Measurements from ENCODE around the gene MTMR12.
"Not testable (repeated sequence)": the region's sequence is repeated elsewhere in the genome, so short reads cannot be mapped to it uniquely, and the experiment has no call there.

Gene MTMR12

GRCh38 chr5:32298059-32298415 lies 14.7 kb downstream of the MTMR12 start:
- in situ Hi-C loops (cut with MboI; ENCODE audit: low sequenced_read_pairs): no loop called here

DNA sequence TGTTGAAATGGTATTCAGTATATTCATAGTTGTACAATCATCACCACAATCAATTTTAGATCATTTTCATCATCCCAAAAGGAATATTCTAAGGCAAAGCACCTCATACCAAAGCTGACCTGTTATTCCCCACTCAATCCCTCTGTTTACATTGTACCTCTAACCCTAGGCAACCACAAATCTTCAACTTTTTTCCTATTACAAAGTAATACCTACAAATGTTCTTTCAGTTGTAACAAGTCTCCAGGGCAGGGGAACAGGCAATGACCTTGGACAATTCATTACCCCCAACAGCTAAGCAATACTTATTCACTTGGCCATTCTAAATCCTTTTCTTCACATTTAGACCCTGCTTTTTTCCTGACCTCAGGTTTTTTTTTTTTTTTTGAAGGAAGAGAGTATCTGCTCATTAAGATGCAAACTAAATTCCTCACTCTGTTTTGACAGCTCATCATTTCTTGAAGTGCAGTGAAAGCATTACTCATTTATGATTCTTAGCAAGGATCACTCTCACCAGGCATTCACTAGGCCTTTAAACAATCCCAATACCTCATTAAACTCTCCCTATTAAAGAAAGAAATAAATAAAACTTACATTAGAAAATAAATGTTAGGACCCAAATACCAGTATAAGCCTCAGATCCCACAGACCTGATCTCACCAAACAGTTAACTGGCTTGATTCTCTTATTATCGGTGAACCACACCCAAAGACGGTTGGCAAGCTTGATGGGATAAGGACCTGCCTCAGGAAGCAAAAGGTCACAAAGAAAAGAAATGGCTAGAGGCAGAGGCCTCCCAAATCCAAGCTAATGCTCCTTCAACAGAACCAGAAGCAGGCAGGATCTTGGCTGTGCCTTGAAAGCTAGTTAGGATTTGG lies 15.3 kb downstream of the MTMR12 start:
- in situ Hi-C loops (cut with MboI; ENCODE audit: low sequenced_read_pairs): no loop called here

GRCh38 chr5:32295966-32296772 lies 16.6 kb downstream of the MTMR12 start:
- in situ Hi-C loops (cut with MboI; ENCODE audit: low sequenced_read_pairs): not testable (repeated sequence)

- in situ Hi-C loops (cut with MboI; ENCODE audit: low sequenced_read_pairs): no loop called here
These were observed 21.1 kb downstream of the MTMR12 start for GRCh38 chr5:32291591-32291990.

- in situ Hi-C loops (cut with MboI; ENCODE audit: low sequenced_read_pairs): no loop called here
These were observed 21.8 kb downstream of the MTMR12 start for GRCh38 chr5:32290922-32291321.

DNA sequence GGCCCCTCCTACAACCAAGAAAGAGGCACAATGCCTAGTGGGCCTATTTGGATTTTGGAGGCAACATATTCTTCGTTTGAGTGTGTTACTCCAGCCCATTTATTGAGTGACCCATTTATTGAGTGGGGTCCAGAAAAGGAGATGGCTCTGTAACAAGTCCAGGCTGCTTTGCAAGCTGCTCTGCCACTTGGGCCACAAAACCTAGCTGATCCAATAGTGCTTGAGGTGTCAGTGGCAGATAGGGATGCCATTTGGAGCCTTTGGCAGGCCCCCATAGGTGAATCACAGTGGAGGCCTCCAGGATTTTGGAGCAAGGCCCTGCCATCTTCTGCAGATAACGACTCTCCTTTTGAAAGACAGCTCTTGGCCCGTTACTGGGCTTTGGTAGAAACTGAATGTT lies 22.2 kb downstream of the MTMR12 start:
- in situ Hi-C loops (cut with MboI; ENCODE audit: low sequenced_read_pairs): not testable (repeated sequence)

DNA sequence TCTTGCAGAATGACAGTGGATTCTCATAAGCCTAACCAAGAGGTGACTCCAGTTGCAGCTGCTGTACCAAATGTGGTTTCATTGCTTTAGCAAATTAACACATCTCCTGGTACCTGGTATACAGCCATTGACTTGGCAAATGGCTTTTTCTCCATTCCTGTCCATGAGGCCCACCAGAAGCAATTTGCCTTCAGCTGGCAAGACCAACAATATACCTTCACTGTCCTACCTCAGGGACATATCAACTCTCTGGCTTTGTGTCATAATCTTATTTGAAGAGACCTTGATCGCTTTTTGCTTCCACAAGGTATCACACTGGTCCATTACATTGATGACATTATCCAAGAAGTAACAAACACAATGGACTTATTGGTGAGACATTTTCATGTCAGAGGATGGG lies 22.8 kb downstream of the MTMR12 start:
- in situ Hi-C loops (cut with MboI; ENCODE audit: low sequenced_read_pairs): not testable (repeated sequence)

DNA sequence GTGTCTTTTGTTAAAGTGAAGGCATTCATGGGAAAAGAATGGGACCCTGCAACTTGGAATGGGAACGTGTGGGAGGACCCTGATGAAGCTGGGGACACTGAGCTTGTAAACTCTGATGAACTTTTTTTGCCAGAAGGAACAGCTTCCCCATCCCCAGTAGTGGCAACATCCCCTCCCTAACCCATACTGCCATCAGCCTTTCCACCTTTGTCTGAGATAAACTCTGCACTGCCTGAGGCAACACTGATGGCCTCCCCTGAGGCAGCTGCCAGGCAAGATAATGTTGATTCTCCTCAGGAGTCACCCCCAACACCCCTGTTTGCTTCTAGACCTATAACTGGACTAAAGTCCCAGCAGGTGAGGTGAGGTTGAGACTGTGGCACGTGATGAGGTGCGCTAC lies 24.6 kb downstream of the MTMR12 start:
- in situ Hi-C loops (cut with MboI; ENCODE audit: low sequenced_read_pairs): not testable (repeated sequence)

DNA sequence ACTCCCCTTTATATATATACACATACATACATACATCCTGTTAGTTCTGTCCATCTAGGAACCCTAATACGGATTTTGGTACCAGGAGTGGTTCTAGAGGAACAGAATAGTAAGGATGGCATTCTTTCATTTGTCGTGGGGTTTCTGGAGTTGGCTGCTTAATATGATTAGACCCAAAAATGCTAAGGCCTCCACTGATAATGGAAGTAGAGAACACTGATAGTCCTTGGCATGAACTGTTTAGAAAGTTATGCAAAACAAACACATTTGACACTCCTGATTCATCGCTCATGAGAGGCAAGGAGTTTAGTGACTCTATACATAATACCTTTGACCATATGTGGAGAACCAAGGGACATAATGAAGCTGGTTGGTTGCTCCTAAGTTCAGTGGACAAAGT lies 25.2 kb downstream of the MTMR12 start:
- in situ Hi-C loops (cut with MboI; ENCODE audit: low sequenced_read_pairs): not testable (repeated sequence)

DNA sequence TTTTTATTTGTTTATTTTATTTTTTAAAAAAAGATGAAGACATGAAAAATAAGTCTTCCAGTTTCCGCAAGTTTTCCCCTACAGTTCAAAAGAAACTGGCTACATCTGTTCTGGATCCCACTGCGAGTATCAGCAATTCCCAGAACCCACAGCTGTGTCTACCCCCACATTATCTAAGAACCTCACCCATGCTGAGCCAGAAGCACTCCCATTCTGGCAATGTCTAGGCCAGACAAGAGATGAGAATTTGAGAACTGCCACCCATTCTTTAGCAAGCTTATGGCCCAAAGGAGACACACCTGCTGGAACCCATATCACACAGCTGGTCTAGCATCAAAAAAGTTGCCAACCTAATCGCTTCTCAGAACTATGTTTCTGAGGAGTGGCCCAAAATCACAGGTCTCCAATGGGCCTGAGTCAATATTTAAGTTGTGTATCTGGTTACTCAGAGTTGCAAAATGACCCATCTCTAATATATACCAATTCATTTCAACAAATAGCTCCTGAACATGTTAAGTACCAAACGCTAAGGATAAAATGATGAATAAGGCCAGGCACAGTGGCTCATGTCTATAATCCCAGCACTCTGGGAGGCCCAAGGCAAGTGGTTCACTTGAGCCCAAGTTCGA lies 27.1 kb downstream of the MTMR12 start:
- in situ Hi-C loops (cut with MboI; ENCODE audit: low sequenced_read_pairs): no loop called here

- in situ Hi-C loops (cut with MboI; ENCODE audit: low sequenced_read_pairs): no loop called here
These were observed 29.0 kb downstream of the MTMR12 start for GRCh38 chr5:32283539-32284377.

DNA sequence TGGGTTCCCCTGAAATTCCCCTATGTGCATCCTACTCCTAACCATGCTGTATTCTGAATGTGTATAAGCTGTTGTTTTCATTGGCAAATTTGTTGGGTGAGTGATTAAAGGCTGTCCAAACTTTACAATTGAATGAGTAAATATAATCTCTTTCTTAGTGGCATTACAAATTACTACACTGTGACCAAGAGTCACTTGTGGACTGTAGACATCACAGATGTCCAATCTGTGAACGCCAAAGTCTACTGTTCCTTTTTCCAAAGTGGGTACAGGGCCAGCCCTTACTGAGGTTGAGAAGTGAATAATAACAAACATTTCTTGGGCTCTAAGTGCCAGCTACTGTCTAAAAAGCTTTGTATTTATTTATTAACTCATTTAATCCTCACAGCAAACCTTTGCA lies 29.7 kb downstream of the MTMR12 start:
- in situ Hi-C loops (cut with MboI; ENCODE audit: low sequenced_read_pairs): no loop called here

DNA sequence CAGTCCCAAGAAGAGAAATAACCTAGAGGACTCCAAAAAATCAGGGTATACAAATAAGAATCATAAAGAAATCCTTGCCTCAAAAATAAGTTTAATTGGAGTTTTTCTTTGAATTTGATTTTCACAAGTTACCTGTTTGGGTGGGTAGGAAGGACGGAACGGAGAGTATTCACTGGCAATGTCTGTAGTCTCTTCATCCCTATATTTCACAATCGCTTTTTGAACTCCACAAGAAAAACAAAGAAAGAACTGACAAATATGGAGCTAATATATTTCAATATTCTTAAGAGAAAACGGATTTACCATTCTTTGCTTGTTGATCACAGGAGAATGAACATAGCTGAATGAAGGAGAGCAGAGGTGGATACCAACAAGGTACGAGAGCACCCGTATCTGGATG lies 30.1 kb downstream of the MTMR12 start:
- in situ Hi-C loops (cut with MboI; ENCODE audit: low sequenced_read_pairs): no loop called here

DNA sequence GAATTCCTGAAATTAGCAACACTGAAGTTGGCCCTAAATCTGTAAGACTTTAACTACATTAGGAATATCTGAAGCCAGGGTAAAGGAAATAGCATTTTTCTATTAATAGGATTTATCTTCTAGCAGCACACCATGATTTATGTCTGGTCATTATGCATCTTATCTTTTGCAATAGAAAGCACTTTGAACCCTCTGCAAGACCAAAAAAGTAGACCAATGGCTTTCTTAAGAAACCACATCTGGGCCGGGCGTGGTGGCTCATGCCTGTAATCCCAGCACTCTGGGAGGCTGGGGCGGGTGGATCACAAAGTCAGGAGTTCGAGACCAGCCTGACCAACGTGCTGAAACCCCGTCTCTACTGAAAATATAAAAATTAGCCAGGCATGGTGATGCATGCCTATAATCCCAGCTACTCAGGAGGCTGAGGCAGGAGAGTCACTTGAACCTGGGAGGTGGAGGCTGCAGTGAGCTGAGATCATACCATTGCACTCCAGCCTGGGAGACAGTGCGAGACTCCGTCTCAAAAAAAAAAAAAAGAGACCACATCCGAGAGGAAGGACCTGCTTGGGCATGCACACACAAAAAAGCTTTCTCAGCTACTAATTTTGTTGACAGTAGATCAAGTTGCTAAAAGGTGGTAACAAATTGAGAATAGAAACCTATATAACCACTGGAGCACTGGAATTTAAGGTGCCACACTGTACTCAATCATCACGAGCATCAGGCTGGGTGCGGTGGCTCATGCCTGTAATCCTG lies 31.2 kb downstream of the MTMR12 start:
- in situ Hi-C loops (cut with MboI; ENCODE audit: low sequenced_read_pairs): not testable (repeated sequence)

- in situ Hi-C loops (cut with MboI; ENCODE audit: low sequenced_read_pairs): no loop called here
These were observed 32.1 kb downstream of the MTMR12 start for GRCh38 chr5:32280656-32281081.

GRCh38 chr5:32279786-32280185 lies 33.0 kb downstream of the MTMR12 start:
- in situ Hi-C loops (cut with MboI; ENCODE audit: low sequenced_read_pairs): no loop called here

GRCh38 chr5:32279223-32279622 lies 33.5 kb downstream of the MTMR12 start:
- in situ Hi-C loops (cut with MboI; ENCODE audit: low sequenced_read_pairs): no loop called here

GRCh38 chr5:32278406-32278805 lies 34.3 kb downstream of the MTMR12 start:
- in situ Hi-C loops (cut with MboI; ENCODE audit: low sequenced_read_pairs): no loop called here

DNA sequence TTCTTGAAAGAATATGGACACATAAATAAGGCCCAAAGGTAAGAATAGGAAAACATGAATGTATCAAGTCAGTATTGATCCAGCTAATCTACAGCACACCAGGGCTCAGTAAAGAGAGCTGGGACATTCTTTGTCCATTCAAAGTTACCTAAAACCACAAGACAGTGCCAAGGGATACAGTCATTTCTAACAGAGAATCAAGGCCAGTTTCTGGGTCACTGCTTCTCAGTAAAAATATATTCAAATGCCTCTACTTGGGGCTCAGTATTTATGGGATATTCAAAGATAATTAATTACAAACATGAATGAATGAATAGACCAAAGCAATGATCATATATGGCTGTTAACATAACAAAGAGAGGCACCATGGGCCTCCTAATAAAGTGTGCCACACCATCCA lies 34.9 kb downstream of the MTMR12 start:
- in situ Hi-C loops (cut with MboI; ENCODE audit: low sequenced_read_pairs): no loop called here

Data from hTERT RPE-1 (cell line).